IMR-90 (cell line): Measurements from ENCODE around the gene VPS52. TPM values are rescaled to one million over a fixed set of nuclear protein-coding genes. Genes with fewer than 3 reads are reported as not detected.
A peak's percentile ranks its signal among the peaks of the same experiment; 100 is the strongest.

ENCODE experiments used
- ATAC-seq: fragments of 200-7000 bp; cut with Tn5 transposase; 2 replicates; pipeline ENCODE4 v1.9.1; 2020; ENCODE audit warnings: low read depth, mild to moderate bottlenecking, moderate library complexity
- BruUV-seq: library from RNA; stranded (reverse); fragments of 400-500 nt; replicated peaks from 2 replicates; lab custom pipeline; 2021; lab: Mats Ljungman, UMichigan
- CTCF ChIA-PET: fragments of 300-600 bp; formaldehyde crosslinking; extraction: SDS; loops from one replicate; lab custom pipeline; 2021; ENCODE audit warnings: antibody characterized with exemption; lab: Yijun Ruan, JAX
- POLR2A ChIA-PET: fragments of 300-600 bp; sonication (Branson Sonifier 250); formaldehyde crosslinking; loops from one replicate; lab custom pipeline; 2022; ENCODE audit warnings: antibody characterized with exemption; ENCODE audit not compliant: unreplicated experiment; lab: Charles Lee
- DNase-seq: peaks from one replicate; pipeline ENCODE4 v3.0.0; 2013
- H2AFZ ChIP-seq: replicated peaks from 2 replicates; pipeline ENCODE3; 2013; ENCODE audit warnings: low read length, mild to moderate bottlenecking; ENCODE audit not compliant: poor library complexity
- H2AK5ac ChIP-seq: 2 replicates; pipeline ENCODE4 v1.6.1; 2013; ENCODE audit warnings: low read depth, low read length, inconsistent platforms
- H2AK9ac ChIP-seq: replicated peaks from 2 replicates; pipeline ENCODE3; 2013; ENCODE audit warnings: mild to moderate bottlenecking, low read depth, low read length, moderate library complexity; ENCODE audit not compliant: poor library complexity
- H2BK120ac ChIP-seq: 2 replicates; pipeline ENCODE4 v1.6.1; 2013; ENCODE audit warnings: low read depth, low read length, inconsistent platforms
- H2BK15ac ChIP-seq: 3 replicates; pipeline ENCODE4 v1.6.1; 2013; ENCODE audit warnings: low read depth, low read length, inconsistent platforms
- H2BK20ac ChIP-seq: 2 replicates; pipeline ENCODE4 v1.6.1; 2013; ENCODE audit warnings: low read depth, mild to moderate bottlenecking, inconsistent platforms, low read length, moderate library complexity
- H2BK5ac ChIP-seq: 2 replicates; pipeline ENCODE4 v1.6.1; 2013; ENCODE audit warnings: mild to moderate bottlenecking, low read depth, low read length, inconsistent platforms; ENCODE audit not compliant: poor library complexity, severe bottlenecking
- H3K14ac ChIP-seq: replicated peaks from 2 replicates; pipeline ENCODE4 v1.6.1; 2013; ENCODE audit warnings: low read depth, low read length, inconsistent platforms
- H3K18ac ChIP-seq: 2 replicates; pipeline ENCODE4 v1.6.1; 2013; ENCODE audit warnings: low read depth, low read length, control low read depth
- H3K23ac ChIP-seq: 2 replicates; pipeline ENCODE4 v1.6.1; 2013; ENCODE audit warnings: low read depth, low read length, inconsistent platforms
- H3K27ac ChIP-seq: 2 replicates; pipeline ENCODE4 v1.5.1; 2013; ENCODE audit warnings: mild to moderate bottlenecking, control low read depth, low read length; ENCODE audit not compliant: insufficient read depth
- H3K27me3 ChIP-seq: 2 replicates; pipeline ENCODE4 v1.6.1; 2013; ENCODE audit warnings: low read length; ENCODE audit not compliant: control insufficient read depth, insufficient read depth
- H3K36me3 ChIP-seq: 2 replicates; pipeline ENCODE4 v1.6.1; 2013; ENCODE audit warnings: low read length, mixed read lengths; ENCODE audit not compliant: control insufficient read depth, insufficient read depth
- H3K4ac ChIP-seq: 2 replicates; pipeline ENCODE4 v1.6.1; 2013; ENCODE audit warnings: low read depth, low read length, inconsistent platforms
- H3K4me1 ChIP-seq: 2 replicates; pipeline ENCODE4 v1.6.1; 2013; ENCODE audit warnings: low read length, mixed read lengths; ENCODE audit not compliant: control insufficient read depth, insufficient read depth
- H3K4me2 ChIP-seq: 2 replicates; pipeline ENCODE4 v1.6.1; 2013; ENCODE audit warnings: low read depth, mild to moderate bottlenecking, control low read depth, low read length, moderate library complexity
- H3K4me3 ChIP-seq: 2 replicates; pipeline ENCODE4 v1.5.1; 2013; ENCODE audit warnings: low read depth, mild to moderate bottlenecking, control low read depth, low read length, moderate library complexity; ENCODE audit not compliant: insufficient read depth
- H3K56ac ChIP-seq: 2 replicates; pipeline ENCODE4 v1.6.1; 2013; ENCODE audit warnings: low read length, inconsistent platforms; ENCODE audit not compliant: insufficient read depth; ENCODE audit errors: extremely low read depth
- H3K79me1 ChIP-seq, 2 experiments: 2 replicates each; pipeline ENCODE4 v1.6.1; 2013; ENCODE audit warnings: low read length in 2 of 2, inconsistent platforms in 1 of 2, low read depth in 1 of 2
- H3K9ac ChIP-seq: 2 replicates; pipeline ENCODE4 v1.6.1; 2013; ENCODE audit warnings: low read depth, low read length, control low read depth
- H3K9me1 ChIP-seq: 2 replicates; pipeline ENCODE4 v1.6.1; 2013; ENCODE audit warnings: low read length, inconsistent platforms; ENCODE audit not compliant: insufficient read depth
- H3K9me3 ChIP-seq: 2 replicates; pipeline ENCODE4 v1.6.1; 2013; ENCODE audit warnings: low read length; ENCODE audit not compliant: control insufficient read depth, insufficient read depth
- H4K20me1 ChIP-seq: 2 replicates; pipeline ENCODE4 v1.6.1; 2013; ENCODE audit warnings: low read length, inconsistent platforms; ENCODE audit not compliant: insufficient read depth
- H4K5ac ChIP-seq: 2 replicates; pipeline ENCODE4 v1.6.1; 2013; ENCODE audit warnings: mild to moderate bottlenecking, low read depth, low read length, control low read depth
- H4K8ac ChIP-seq, 2 experiments: 2 replicates each; pipeline ENCODE4 v1.6.1; 2013; ENCODE audit warnings: low read depth in 2 of 2, low read length in 2 of 2, control low read depth in 1 of 2, inconsistent platforms in 1 of 2
- H4K91ac ChIP-seq: 2 replicates; pipeline ENCODE4 v1.6.1; 2013; ENCODE audit warnings: low read depth, low read length, inconsistent platforms; ENCODE audit not compliant: insufficient read depth
- CHD1 ChIP-seq: IDR thresholded peaks from 2 replicates; pipeline ENCODE4 v1.6.1; 2012; ENCODE audit warnings: low read depth, low read length, improper control_type of control experiment
- FOS ChIP-seq: fragments of 150-350 bp; IDR thresholded peaks from 2 replicates; pipeline ENCODE4 v1.6.1; 2016; ENCODE audit warnings: low read depth, low read length
- MAFK ChIP-seq: IDR thresholded peaks from 2 replicates; pipeline ENCODE4 v1.6.1; 2012; ENCODE audit warnings: low read depth, low read length, improper control_type of control experiment
- MAZ ChIP-seq: IDR thresholded peaks from 2 replicates; pipeline ENCODE4 v1.6.1; 2012; ENCODE audit warnings: low read depth, mild to moderate bottlenecking, low read length, improper control_type of control experiment, moderate library complexity, borderline replicate concordance
- MXI1 ChIP-seq: IDR thresholded peaks from 2 replicates; pipeline ENCODE4 v1.6.1; 2012; ENCODE audit warnings: low read depth, mild to moderate bottlenecking, low read length, moderate library complexity, borderline replicate concordance
- NFE2L2 ChIP-seq: fragments of 150-350 bp; IDR thresholded peaks from 2 replicates; pipeline ENCODE4 v1.6.1; 2016; ENCODE audit warnings: low read depth, mild to moderate bottlenecking, low read length
- POLR2A ChIP-seq: IDR thresholded peaks from 2 replicates; pipeline ENCODE4 v1.6.1; 2012; ENCODE audit warnings: mild to moderate bottlenecking, low read depth, low read length
- RFX5 ChIP-seq: IDR thresholded peaks from 2 replicates; pipeline ENCODE4 v1.8.0; 2012; ENCODE audit warnings: low read depth, mild to moderate bottlenecking, low read length, moderate library complexity
- SMC3 ChIP-seq: fragments of 150-350 bp; IDR thresholded peaks from 2 replicates; pipeline ENCODE4 v1.6.1; 2016; ENCODE audit warnings: low read depth, mild to moderate bottlenecking, antibody characterized with exemption, low read length, moderate library complexity
- WGBS, 2 experiments: methylation state at CpG; one replicate each; pipeline versions ENCODE4 v1.1.5 to v1.1.7; 2013; ENCODE audit warnings: missing lambda C conversion rate in 2 of 2; ENCODE audit not compliant: insufficient read length in 1 of 2; ENCODE audit errors: extremely low coverage in 2 of 2; 5-methylcytosine and 5-hydroxymethylcytosine counted together
- dilution Hi-C: fragments of 300-500 bp; cut with HindIII; formaldehyde crosslinking; loops from one replicate; pipeline ENCODE4 v1.14.3; 2018; ENCODE audit warnings: low sequenced_read_pairs; ENCODE audit not compliant: unreplicated experiment
- in situ Hi-C: fragments of 300-500 bp; cut with MboI; formaldehyde crosslinking; loops from 3 replicates; pipeline ENCODE4 v1.14.3; 2019; ENCODE audit warnings: low sequenced_read_pairs, inconsistent platforms, mixed read lengths
- intact Hi-C: fragments of 100-400 bp; cut with micrococcal nuclease; formaldehyde crosslinking; loops from 2 replicates; pipeline ENCODE4 v1.10.0; 2022
- polyA plus RNA-seq, 3 experiments: library from polyadenylated mRNA; depleted of rRNA; stranded (reverse); fragments of >200 nt; gene quantifications; 2 replicates each; pipeline ENCODE4 v1.2.3, GENCODE V29; 2012; ENCODE audit warnings: low replicate concordance in 1 of 3
- total RNA-seq: library from RNA; depleted of rRNA; stranded (reverse); fragments of >200 nt; gene quantifications from 2 replicates; pipeline ENCODE4 v1.2.3, GENCODE V29; 2012
- TF ChIP-seq, protein P1 (sequence below): fragments of 150-350 bp; IDR thresholded peaks from 2 replicates; pipeline ENCODE4 v1.6.1; 2017; ENCODE audit warnings: mild to moderate bottlenecking, antibody characterized with exemption, low read length, low read depth
- TF ChIP-seq, protein P2 (sequence below): conservative IDR thresholded peaks from 2 replicates; pipeline ENCODE4 v1.5.1; 2012; ENCODE audit warnings: mild to moderate bottlenecking, low read depth, low read length, improper control_type of control experiment

VPS52 gene
- total and polyA plus RNA-seq, 2 of the 4 experiments (the other 2 are of a cell fraction): 29.8 to 54.6 TPM

DNA sequence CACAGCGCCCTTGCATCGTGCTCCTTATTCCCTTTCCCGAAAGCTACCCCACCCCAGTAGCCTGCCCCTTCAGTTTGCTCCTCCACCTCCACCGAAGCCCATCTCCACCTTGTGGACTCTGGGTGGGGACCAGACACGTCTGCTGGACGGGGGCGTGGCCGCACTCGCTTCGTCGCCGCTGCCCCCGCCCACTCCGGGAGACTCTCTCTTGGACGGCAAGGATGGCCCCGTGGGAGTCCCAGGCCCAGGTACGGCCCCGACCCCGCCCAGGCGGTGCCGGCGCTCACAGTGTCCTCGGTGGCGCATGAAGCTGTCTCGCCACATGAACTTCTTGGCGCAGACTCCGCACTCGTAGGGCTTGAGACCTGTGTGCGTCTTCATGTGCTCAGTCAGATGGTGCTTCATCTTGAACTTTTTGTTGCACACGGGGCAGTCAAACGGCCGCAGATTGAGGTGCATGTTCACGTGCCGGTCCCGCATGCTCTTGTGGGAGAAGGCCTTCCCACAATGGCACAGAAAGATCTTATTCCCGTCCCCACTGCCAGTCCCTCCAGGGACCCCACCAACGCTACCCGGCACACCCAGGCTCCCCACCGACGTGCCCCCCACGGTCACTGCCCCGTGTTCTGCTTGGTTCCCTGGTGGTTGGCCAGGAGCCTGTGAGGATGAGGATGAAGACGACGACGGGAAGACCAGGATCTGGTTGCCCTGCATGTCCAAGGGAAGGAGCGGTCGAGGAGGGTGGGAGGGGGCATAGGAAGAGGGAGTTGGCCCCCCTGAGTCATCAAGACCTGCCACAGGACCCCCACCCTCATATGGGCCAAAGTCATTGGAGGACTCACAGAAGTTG is 43.5 kb upstream of the VPS52 start:
- H3K79me1 ChIP-seq: peaks cover 35 to 82% of the 10 kb centered on the region in 2 experiments
- peaks cover 17% of the 10 kb centered on the region for H4K20me1 ChIP-seq
- no TSS peak for BruUV-seq
- H3K36me3 ChIP-seq: peaks cover 19% of the 10 kb centered on the region
- peak overlapping the region; percentile 98 for H2AK5ac ChIP-seq
- ATAC-seq (no peak), DNase-seq (no peak)
- no peaks in the 10 kb centered on the region for H3K27me3 ChIP-seq
- no peaks in the 10 kb centered on the region for H3K9me3 ChIP-seq
- dilution Hi-C loops: no loop called here
- H4K5ac ChIP-seq: peak overlapping the region; percentile 36
- WGBS, 2 experiments: 56% methylated on average over 31 of the region's 47 CpGs; no CpG with 5 or more reads in 1 of the 2 experiments
- intact Hi-C loops: loop anchor here (5.0 kb wide), 1 partner anchor 102 kb away; the partner anchor contains the start of gene CUTA
- H3K9ac ChIP-seq: no peak overlapping the region
- H3K14ac ChIP-seq: peak overlapping the region; percentile 93
- peak overlapping the region; percentile 43; the same call in 1 of the 3 replicates for H2BK15ac ChIP-seq
- H3K4me2 ChIP-seq: peak overlapping the region; percentile 78
- peak overlapping the region; percentile 94 for H3K56ac ChIP-seq
- H3K23ac ChIP-seq: peak overlapping the region; percentile 94
- TF ChIP-seq, protein P1, sequence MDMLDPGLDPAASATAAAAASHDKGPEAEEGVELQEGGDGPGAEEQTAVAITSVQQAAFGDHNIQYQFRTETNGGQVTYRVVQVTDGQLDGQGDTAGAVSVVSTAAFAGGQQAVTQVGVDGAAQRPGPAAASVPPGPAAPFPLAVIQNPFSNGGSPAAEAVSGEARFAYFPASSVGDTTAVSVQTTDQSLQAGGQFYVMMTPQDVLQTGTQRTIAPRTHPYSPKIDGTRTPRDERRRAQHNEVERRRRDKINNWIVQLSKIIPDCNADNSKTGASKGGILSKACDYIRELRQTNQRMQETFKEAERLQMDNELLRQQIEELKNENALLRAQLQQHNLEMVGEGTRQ: no peak
- TF ChIP-seq MAFK: no peak
- TF ChIP-seq CHD1: no peak
- no peak for TF ChIP-seq POLR2A
- TF ChIP-seq MXI1: no peak
- TF ChIP-seq MAZ: no peak
- TF ChIP-seq, protein P2, sequence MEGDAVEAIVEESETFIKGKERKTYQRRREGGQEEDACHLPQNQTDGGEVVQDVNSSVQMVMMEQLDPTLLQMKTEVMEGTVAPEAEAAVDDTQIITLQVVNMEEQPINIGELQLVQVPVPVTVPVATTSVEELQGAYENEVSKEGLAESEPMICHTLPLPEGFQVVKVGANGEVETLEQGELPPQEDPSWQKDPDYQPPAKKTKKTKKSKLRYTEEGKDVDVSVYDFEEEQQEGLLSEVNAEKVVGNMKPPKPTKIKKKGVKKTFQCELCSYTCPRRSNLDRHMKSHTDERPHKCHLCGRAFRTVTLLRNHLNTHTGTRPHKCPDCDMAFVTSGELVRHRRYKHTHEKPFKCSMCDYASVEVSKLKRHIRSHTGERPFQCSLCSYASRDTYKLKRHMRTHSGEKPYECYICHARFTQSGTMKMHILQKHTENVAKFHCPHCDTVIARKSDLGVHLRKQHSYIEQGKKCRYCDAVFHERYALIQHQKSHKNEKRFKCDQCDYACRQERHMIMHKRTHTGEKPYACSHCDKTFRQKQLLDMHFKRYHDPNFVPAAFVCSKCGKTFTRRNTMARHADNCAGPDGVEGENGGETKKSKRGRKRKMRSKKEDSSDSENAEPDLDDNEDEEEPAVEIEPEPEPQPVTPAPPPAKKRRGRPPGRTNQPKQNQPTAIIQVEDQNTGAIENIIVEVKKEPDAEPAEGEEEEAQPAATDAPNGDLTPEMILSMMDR: no peak
- TF ChIP-seq RFX5: no peak
- TF ChIP-seq NFE2L2: no peak
- TF ChIP-seq SMC3: no peak
- no peak for TF ChIP-seq FOS
- peak overlapping the region; percentile 96 for H2AFZ ChIP-seq
- peak overlapping the region; percentile 92 for H4K91ac ChIP-seq
- H2AK9ac ChIP-seq: peak overlapping the region; percentile 99
- no peak overlapping the region for H3K4me3 ChIP-seq
- POLR2A ChIA-PET: no interaction called here
- H3K27ac ChIP-seq: peak overlapping the region; percentile 97; the same call in 1 of the 2 replicates
- H2BK120ac ChIP-seq: peak overlapping the region; percentile 86
- in situ Hi-C loops: no loop called here
- peak overlapping the region; percentile 15; the same call in 1 of the 2 replicates for H3K18ac ChIP-seq
- CTCF ChIA-PET: no interaction called here
- peak overlapping the region; percentile 68; the same call in 1 of the 2 replicates for H2BK20ac ChIP-seq
- peaks cover 27% of the 10 kb centered on the region for H3K4me1 ChIP-seq
- peaks cover 17% of the 10 kb centered on the region for H3K9me1 ChIP-seq
- H4K8ac ChIP-seq: peak overlapping the region; percentile 79 to 96; a peak in 3 of 4 replicates
- peak overlapping the region; percentile 98 for H3K4ac ChIP-seq
- peak overlapping the region; percentile 95 for H2BK5ac ChIP-seq
